Left lung (tissue), 10 donors: ENCODE measurements around the gene OTOR. TPM values are rescaled to one million over a fixed set of nuclear protein-coding genes. Genes with fewer than 3 reads are reported as not detected.

Experiments
- ATAC-seq: fragments of 200-7000 bp; cut with Tn5 transposase; one replicate; pipeline ENCODE4 v1.9.1; 2020; ENCODE audit warnings: moderate library complexity
- DNase-seq, 4 donors: peaks; one replicate each; pipeline ENCODE4 v3.0.0-alpha.2; 2013 to 2020
- H3K27ac ChIP-seq, 2 donors: fragments of 200-600 bp; sonication (generic) in 1 of 2; one replicate each; pipeline versions ENCODE4 v1.5.0 to v1.8.0; 2020 to 2021
- H3K27me3 ChIP-seq, 2 donors: fragments of 200-600 bp; sonication (generic) in 1 of 2; one replicate each; pipeline versions ENCODE4 v1.5.0 to v1.8.0; 2020 to 2021
- H3K36me3 ChIP-seq, 2 donors: fragments of 200-600 bp; sonication (generic) in 1 of 2; one replicate each; pipeline versions ENCODE4 v1.5.0 to v1.8.0; 2020 to 2021
- H3K4me1 ChIP-seq, 2 donors: fragments of 200-600 bp; one replicate each; pipeline ENCODE4 v1.8.0; 2021
- H3K4me3 ChIP-seq, 2 donors: fragments of 200-600 bp; sonication (generic) in 1 of 2; one replicate each; pipeline versions ENCODE4 v1.5.0 to v1.8.0; 2020 to 2021; ENCODE audit warnings: mild to moderate bottlenecking in 1 of 2
- H3K9me3 ChIP-seq, 2 donors: fragments of 200-600 bp; sonication (generic) in 1 of 2; one replicate each; pipeline versions ENCODE4 v1.5.0 to v1.8.0; 2020 to 2021
- CTCF ChIP-seq, 2 donors: fragments of 200-600 bp; sonication (generic) in 1 of 2; IDR thresholded peaks; one replicate each; pipeline versions ENCODE4 v1.5.0 to v1.8.0; 2021; ENCODE audit warnings: antibody characterized with exemption in 2 of 2
- intact Hi-C, 2 donors: fragments of 100-400 bp; cut with DNase I; formaldehyde crosslinking; loops; one replicate each; pipeline versions ENCODE4 v1.11.2 to v1.14.2; 2022
- polyA plus RNA-seq, 6 donors: library from polyadenylated mRNA; unstranded; fragments of 120-200 nt; gene quantifications; one replicate each; pipeline ENCODE4 v1.2.1, GENCODE V29; 2013; ENCODE audit not compliant: insufficient read length in 6 of 6
- total RNA-seq, 2 donors: library from RNA; stranded (reverse); fragmentation: NEBNext Ultra II Directional; extraction: Animal tissue kit (Norgen Biotek cat#: 25700); gene quantifications; one replicate each; pipeline ENCODE4 v1.2.1, GENCODE V29; 2021
- donor health status: DM: no; HTN: yes; CAD: no.
- donor health status: DM: no; HTN: no; CAD: no.

OTOR gene
- total and polyA plus RNA-seq, 8 donors = not detected

DNA sequence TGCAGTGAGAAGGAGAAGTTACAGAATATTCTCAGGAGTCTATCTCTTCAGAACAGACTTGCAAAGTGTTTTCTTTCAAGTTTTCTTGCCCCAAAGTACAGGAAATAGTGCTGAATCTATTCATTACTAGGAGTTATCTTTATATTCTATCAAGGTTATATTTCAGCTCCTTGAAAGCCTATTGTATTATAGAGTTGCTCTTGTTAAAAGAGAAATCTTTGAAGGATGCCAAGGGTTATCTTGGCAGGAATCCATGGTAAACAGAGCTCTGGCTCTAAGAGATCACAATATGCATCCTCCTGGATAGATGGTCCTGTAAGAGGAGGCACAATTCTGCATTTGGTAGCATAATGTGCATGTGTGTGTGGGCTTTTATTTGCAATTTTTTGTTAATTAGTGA is 39.6 kb upstream of the OTOR start:
- intact Hi-C loops = no loop called here
- Histone ChIP-seq H3K4me3 (no peak overlapping the region), H3K9me3 (no peaks in the 10 kb centered on the region), H3K4me1 (no peaks in the 10 kb centered on the region), H3K27ac (no peak overlapping the region), H3K27me3 (no peaks in the 10 kb centered on the region), H3K36me3 (no peaks in the 10 kb centered on the region)
- ATAC-seq = no peak
- DNase-seq = no peak
- no peak for TF ChIP-seq CTCF (IDR thresholded peaks at IDR 0.05)

- H3K27ac ChIP-seq = no peak overlapping the region
- no peak overlapping the region for H3K4me3 ChIP-seq
- H3K4me1 ChIP-seq = no peaks in the 10 kb centered on the region
- no peaks in the 10 kb centered on the region for H3K27me3 ChIP-seq
- ATAC-seq = no peak
- intact Hi-C loops = no loop called here
- no peaks in the 10 kb centered on the region for H3K9me3 ChIP-seq
- H3K36me3 ChIP-seq = no peaks in the 10 kb centered on the region
- TF ChIP-seq CTCF (IDR thresholded peaks at IDR 0.05) = no peak
- no peak for DNase-seq
Observed at GRCh38 chr20:16709017-16709416, 39.1 kb upstream of the OTOR start.

DNA sequence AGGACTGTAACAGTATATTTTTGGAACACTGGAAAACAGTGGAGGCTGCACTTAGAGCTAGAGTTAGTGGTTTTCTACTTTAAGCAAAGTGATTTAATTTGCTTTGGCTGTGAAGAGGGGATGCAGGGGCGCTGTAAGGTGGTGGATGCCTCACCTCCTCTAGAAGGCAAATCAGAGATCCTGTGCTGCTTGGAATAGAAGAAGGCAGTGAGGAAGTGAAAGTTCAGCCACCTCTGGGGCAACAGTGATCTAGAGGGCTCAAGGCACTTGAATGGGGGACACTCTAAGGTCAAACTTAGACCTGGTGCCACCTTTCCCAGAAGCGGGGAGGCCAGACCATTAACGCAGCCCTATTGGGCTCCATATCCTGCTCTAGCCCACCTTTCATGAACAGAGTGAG is 37.4 kb upstream of the OTOR start:
- Histone ChIP-seq H3K4me3 (no peak overlapping the region), H3K27ac (no peak overlapping the region), H3K4me1 (no peaks in the 10 kb centered on the region), H3K36me3 (no peaks in the 10 kb centered on the region), H3K27me3 (peaks cover 0 to 4% of the 10 kb centered on the region in 2 donors), H3K9me3 (no peaks in the 10 kb centered on the region)
- TF ChIP-seq CTCF (IDR thresholded peaks at IDR 0.05) = no peak
- ATAC-seq (no peak), DNase-seq (no peak)
- intact Hi-C loops = no loop called here

GRCh38 chr20:16711661-16712258 is 36.4 kb upstream of the OTOR start:
- H3K27me3 ChIP-seq = peaks cover 0 to 10% of the 10 kb centered on the region in 2 donors
- no peaks in the 10 kb centered on the region for H3K36me3 ChIP-seq
- intact Hi-C loops = no loop called here
- no peaks in the 10 kb centered on the region for H3K4me1 ChIP-seq
- H3K4me3 ChIP-seq = no peak overlapping the region
- DNase-seq = no peak
- H3K27ac ChIP-seq = no peak overlapping the region
- TF ChIP-seq CTCF (IDR thresholded peaks at IDR 0.05) = no peak
- no peaks in the 10 kb centered on the region for H3K9me3 ChIP-seq
- ATAC-seq = no peak

DNA sequence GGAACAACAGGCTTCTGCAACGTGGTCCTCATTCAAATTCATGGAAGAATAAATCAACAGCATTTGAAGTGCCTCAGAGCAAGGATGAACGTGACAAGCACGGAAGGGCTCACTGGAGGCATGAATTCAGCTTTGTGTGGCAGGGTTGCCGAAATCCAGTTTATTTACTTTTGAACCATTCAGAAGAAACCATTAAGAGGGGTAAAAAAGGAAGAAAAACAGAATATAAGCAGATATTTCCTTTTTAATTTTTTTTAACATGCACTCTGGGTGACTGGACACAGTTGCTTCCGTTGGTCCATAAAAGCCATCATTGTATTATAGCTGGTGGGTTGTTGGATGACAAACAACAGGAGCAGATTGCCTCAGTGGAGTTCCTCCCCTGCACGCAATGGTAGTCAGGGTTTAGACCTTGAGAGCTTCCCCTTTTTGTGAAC is 35.6 kb upstream of the OTOR start:
- intact Hi-C loops = no loop called here
- Histone ChIP-seq H3K9me3 (no peaks in the 10 kb centered on the region), H3K4me3 (no peak overlapping the region), H3K4me1 (no peaks in the 10 kb centered on the region), H3K27ac (no peak overlapping the region), H3K36me3 (no peaks in the 10 kb centered on the region), H3K27me3 (peaks cover 0 to 10% of the 10 kb centered on the region in 2 donors)
- DNase-seq (no peak), ATAC-seq (no peak)
- no peak for TF ChIP-seq CTCF (IDR thresholded peaks at IDR 0.05)
